Occipital lobe (tissue), 2 donors: ENCODE data around the gene SLC35A5. TPM values are rescaled to one million over a fixed set of nuclear protein-coding genes. Genes with fewer than 3 reads are reported as not detected.
"Not testable (repeated sequence)": the region's sequence is repeated elsewhere in the genome, so short reads cannot be mapped to it uniquely, and the experiment has no call there.

Source experiments
- DNase-seq: peaks from one replicate; lab custom pipeline; 2025; lab: John Stamatoyannopoulos, UW
- total RNA-seq: library from RNA; depleted of rRNA; stranded (reverse); fragments of >200 nt; gene quantifications from one replicate; pipeline ENCODE4 v1.2.3, GENCODE V29; 2014

SLC35A5 gene
- total RNA-seq = 70.5 TPM

- DNase-seq = peak; percentile 98
Observed at GRCh38 chr3:112561734-112562529, at the start of gene SLC35A5, which contains the start of gene ATG3. TSS of gene SLC35A5 (plus strand) at chr3:112562045. CDS start at chr3:112563404, 1,359 bp downstream. TSS of gene ATG3 (minus strand) at chr3:112561962. CDS start at chr3:112561528, 434 bp downstream.

GRCh38 chr3:112512320-112512719 lies 49.5 kb upstream of the SLC35A5 start:
- no peak for DNase-seq

- no peak for DNase-seq
Observed at GRCh38 chr3:112514527-112515128, 47.2 kb upstream of the SLC35A5 start.

- not testable (repeated sequence) for DNase-seq
Observed at GRCh38 chr3:112518970-112519369, 42.9 kb upstream of the SLC35A5 start.

- no peak for DNase-seq
Observed at GRCh38 chr3:112519424-112520001, 42.3 kb upstream of the SLC35A5 start.

GRCh38 chr3:112524127-112524526 lies 37.7 kb upstream of the SLC35A5 start:
- DNase-seq = not testable (repeated sequence)

GRCh38 chr3:112530573-112530972 lies 31.3 kb upstream of the SLC35A5 start:
- DNase-seq = no peak

- no peak for DNase-seq
Observed at GRCh38 chr3:112531358-112531781, 30.5 kb upstream of the SLC35A5 start.

- no peak for DNase-seq
Observed at GRCh38 chr3:112539825-112540650, 21.8 kb upstream of the SLC35A5 start.

GRCh38 chr3:112546216-112546759 lies 15.6 kb upstream of the SLC35A5 start:
- DNase-seq = no peak

GRCh38 chr3:112550859-112551258 lies 11.0 kb upstream of the SLC35A5 start:
- DNase-seq = no peak

- no peak for DNase-seq
Observed at GRCh38 chr3:112555535-112556170, 6.2 kb upstream of the SLC35A5 start.

- no peak for DNase-seq
Observed at GRCh38 chr3:112557976-112558375, 3.9 kb upstream of the SLC35A5 start.

GRCh38 chr3:112560307-112560706 lies 1.5 kb upstream of the SLC35A5 start:
- DNase-seq = no peak

GRCh38 chr3:112560721-112561483 lies 943 bp upstream of the SLC35A5 start:
- peak; percentile 55 for DNase-seq

GRCh38 chr3:112561484-112561733 lies 436 bp upstream of the SLC35A5 start:
- DNase-seq = no peak

GRCh38 chr3:112564247-112564939 lies 2.5 kb downstream of the SLC35A5 start:
- not testable (repeated sequence) for DNase-seq

- no peak for DNase-seq
Observed at GRCh38 chr3:112564940-112565305, 3.1 kb downstream of the SLC35A5 start.

- DNase-seq = no peak
Observed at GRCh38 chr3:112568642-112569041, 6.8 kb downstream of the SLC35A5 start.

GRCh38 chr3:112569265-112569664 lies 7.4 kb downstream of the SLC35A5 start:
- DNase-seq = no peak
